ENCODE measurements around the gene SEC14L3.
A peak's percentile ranks its signal among the peaks of the same experiment; 100 is the strongest.

The SEC14L3 gene

DNA sequence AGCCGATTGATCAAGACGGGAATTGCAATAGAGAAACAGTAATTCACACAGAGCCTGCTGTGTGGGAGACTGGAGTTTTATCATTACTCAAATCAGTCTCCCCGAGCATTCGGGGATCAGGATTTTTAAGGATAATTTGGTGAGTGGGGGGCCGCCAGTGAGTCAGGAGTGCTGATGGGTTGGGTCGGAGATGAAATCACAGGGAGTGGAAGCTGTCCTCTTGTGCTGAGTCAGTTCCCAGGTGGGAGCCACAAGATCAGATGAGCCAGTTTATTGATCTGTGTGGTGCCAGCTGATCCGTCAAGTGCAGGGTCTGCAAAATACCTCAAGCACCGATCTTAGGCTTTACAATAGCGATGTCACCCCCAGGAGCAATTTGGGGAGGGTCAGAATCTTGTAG is 30.7 kb downstream of the SEC14L3 start:
- TF ChIP-seq, protein P1, sequence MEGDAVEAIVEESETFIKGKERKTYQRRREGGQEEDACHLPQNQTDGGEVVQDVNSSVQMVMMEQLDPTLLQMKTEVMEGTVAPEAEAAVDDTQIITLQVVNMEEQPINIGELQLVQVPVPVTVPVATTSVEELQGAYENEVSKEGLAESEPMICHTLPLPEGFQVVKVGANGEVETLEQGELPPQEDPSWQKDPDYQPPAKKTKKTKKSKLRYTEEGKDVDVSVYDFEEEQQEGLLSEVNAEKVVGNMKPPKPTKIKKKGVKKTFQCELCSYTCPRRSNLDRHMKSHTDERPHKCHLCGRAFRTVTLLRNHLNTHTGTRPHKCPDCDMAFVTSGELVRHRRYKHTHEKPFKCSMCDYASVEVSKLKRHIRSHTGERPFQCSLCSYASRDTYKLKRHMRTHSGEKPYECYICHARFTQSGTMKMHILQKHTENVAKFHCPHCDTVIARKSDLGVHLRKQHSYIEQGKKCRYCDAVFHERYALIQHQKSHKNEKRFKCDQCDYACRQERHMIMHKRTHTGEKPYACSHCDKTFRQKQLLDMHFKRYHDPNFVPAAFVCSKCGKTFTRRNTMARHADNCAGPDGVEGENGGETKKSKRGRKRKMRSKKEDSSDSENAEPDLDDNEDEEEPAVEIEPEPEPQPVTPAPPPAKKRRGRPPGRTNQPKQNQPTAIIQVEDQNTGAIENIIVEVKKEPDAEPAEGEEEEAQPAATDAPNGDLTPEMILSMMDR (IDR thresholded peaks at IDR 0.05; ENCODE audit: poor library complexity, severe bottlenecking) = no peak
- DNase-seq (ENCODE audit: low spot score) (no peak), ATAC-seq (ENCODE audit: low read depth) (no peak)
- H3K9me3 ChIP-seq (ENCODE audit: severe bottlenecking) = no peaks in the 10 kb centered on the region
- no peaks in the 10 kb centered on the region for H3K4me1 ChIP-seq (ENCODE audit: insufficient read depth, poor library complexity, severe bottlenecking)
- H3K36me3 ChIP-seq (ENCODE audit: low read depth) = no peaks in the 10 kb centered on the region
- H3K4me3 ChIP-seq (ENCODE audit: severe bottlenecking) = no peak overlapping the region
- H3K27me3 ChIP-seq (ENCODE audit: insufficient read depth, poor library complexity, severe bottlenecking) = no peaks in the 10 kb centered on the region
- H3K27ac ChIP-seq (ENCODE audit: poor library complexity, severe bottlenecking) = no peak overlapping the region

DNA sequence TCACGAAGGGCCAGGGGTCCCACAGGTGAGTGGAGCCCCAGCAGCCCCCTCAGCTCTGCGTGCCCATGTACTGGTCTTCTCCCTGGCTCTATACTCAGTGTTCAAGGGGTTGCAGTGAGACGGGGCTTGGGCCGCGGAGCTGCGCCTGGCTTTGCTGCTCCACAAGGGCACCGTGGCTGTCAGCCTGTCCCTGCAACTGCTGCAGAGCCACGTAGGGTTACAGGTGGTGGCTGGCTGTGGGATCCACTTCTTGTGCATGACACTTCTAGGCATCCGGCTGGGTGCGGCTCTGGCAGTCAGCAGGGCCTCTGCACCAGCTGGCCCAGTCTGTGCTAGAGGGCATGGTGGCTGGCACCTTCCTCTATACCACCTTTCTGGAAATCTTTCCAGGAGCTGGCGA is 32.0 kb downstream of the SEC14L3 start:
- Histone ChIP-seq H3K27ac (ENCODE audit: poor library complexity, severe bottlenecking) (no peak overlapping the region), H3K9me3 (ENCODE audit: severe bottlenecking) (no peaks in the 10 kb centered on the region), H3K4me1 (ENCODE audit: insufficient read depth, poor library complexity, severe bottlenecking) (no peaks in the 10 kb centered on the region), H3K36me3 (ENCODE audit: low read depth) (no peaks in the 10 kb centered on the region), H3K27me3 (ENCODE audit: insufficient read depth, poor library complexity, severe bottlenecking) (no peaks in the 10 kb centered on the region), H3K4me3 (ENCODE audit: severe bottlenecking) (no peak overlapping the region)
- DNase-seq (ENCODE audit: low spot score) = no peak
- TF ChIP-seq, protein P1 (IDR thresholded peaks at IDR 0.05; ENCODE audit: poor library complexity, severe bottlenecking) = no peak
- ATAC-seq (ENCODE audit: low read depth) = no peak

DNA sequence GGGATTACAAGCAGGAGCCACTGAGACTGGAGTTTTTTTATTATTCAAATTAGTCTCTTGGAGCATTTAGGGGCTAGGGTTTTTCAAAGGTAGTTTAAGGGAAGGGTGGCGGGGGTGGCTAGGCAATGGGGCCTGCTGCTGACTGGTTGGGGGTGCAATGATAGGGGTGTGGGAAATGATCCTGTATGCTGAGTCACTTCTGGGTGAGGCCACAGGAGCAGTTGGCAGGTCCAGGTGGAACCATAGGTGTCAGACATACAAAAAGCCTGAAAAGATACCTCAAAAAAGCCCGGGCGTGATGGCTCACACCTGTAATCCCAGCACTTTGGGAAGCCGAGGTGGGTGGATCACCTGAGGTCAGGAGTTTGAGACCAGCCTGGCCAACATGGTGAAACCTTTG is 32.6 kb downstream of the SEC14L3 start:
- DNase-seq (ENCODE audit: low spot score) (no peak), ATAC-seq (ENCODE audit: low read depth) (no peak)
- Histone ChIP-seq H3K27me3 (ENCODE audit: insufficient read depth, poor library complexity, severe bottlenecking) (no peaks in the 10 kb centered on the region), H3K27ac (ENCODE audit: poor library complexity, severe bottlenecking) (no peak overlapping the region), H3K4me3 (ENCODE audit: severe bottlenecking) (no peak overlapping the region), H3K4me1 (ENCODE audit: insufficient read depth, poor library complexity, severe bottlenecking) (no peaks in the 10 kb centered on the region), H3K9me3 (ENCODE audit: severe bottlenecking) (no peaks in the 10 kb centered on the region), H3K36me3 (ENCODE audit: low read depth) (no peaks in the 10 kb centered on the region)
- TF ChIP-seq, protein P1 (IDR thresholded peaks at IDR 0.05; ENCODE audit: poor library complexity, severe bottlenecking) = no peak

DNA sequence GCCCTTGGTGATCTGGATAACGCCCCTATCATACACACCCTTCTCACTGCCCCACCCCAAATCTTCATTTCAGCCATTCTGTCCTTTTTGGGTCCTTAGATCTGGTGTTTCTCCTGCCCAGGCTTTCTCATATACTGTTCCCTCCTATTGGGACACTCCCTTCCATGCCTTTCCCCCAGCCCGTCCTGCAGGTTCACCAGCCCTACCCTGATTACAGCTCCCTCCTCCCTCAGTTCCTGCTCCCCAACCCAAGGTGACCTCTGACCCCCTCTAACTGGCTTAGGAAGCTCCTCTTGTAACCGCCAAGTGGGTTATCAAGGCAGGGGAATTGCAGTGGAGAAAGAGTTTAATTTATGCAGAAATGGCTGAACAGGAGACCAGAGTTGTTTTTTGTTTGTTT is 33.3 kb downstream of the SEC14L3 start:
- Histone ChIP-seq H3K4me1 (ENCODE audit: insufficient read depth, poor library complexity, severe bottlenecking) (no peaks in the 10 kb centered on the region), H3K9me3 (ENCODE audit: severe bottlenecking) (no peaks in the 10 kb centered on the region), H3K27ac (ENCODE audit: poor library complexity, severe bottlenecking) (no peak overlapping the region), H3K4me3 (ENCODE audit: severe bottlenecking) (no peak overlapping the region), H3K36me3 (ENCODE audit: low read depth) (no peaks in the 10 kb centered on the region), H3K27me3 (ENCODE audit: insufficient read depth, poor library complexity, severe bottlenecking) (no peaks in the 10 kb centered on the region)
- DNase-seq (ENCODE audit: low spot score) = no peak
- ATAC-seq (ENCODE audit: low read depth) = no peak
- TF ChIP-seq, protein P1 (IDR thresholded peaks at IDR 0.05; ENCODE audit: poor library complexity, severe bottlenecking) = no peak

DNA sequence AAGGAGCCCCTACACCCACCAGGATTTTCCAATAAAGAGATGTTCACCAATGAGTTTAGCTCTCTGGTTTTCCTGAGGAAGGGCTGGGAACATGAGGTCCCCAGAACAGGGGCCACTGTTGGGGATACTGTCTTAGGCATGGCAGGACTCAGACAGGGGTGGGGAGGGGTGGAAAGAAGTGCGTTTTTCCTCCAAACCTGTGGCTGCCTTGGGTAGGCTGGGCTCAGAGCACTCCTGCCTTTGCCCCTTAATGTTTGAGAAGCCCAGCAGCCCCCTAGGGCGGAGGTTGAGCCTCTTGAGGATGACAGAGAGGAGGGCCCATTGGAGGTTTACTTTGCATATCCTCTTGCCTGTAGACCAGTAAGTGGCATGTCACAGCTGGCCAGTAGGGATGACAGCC is 35.6 kb downstream of the SEC14L3 start:
- Histone ChIP-seq H3K9me3 (ENCODE audit: severe bottlenecking) (no peaks in the 10 kb centered on the region), H3K27ac (ENCODE audit: poor library complexity, severe bottlenecking) (peak overlapping the region; percentile 16), H3K4me1 (ENCODE audit: insufficient read depth, poor library complexity, severe bottlenecking) (no peaks in the 10 kb centered on the region), H3K36me3 (ENCODE audit: low read depth) (no peaks in the 10 kb centered on the region), H3K27me3 (ENCODE audit: insufficient read depth, poor library complexity, severe bottlenecking) (no peaks in the 10 kb centered on the region), H3K4me3 (ENCODE audit: severe bottlenecking) (no peak overlapping the region)
- TF ChIP-seq, protein P1 (IDR thresholded peaks at IDR 0.05; ENCODE audit: poor library complexity, severe bottlenecking) = no peak
- no peak for DNase-seq (ENCODE audit: low spot score)
- ATAC-seq (ENCODE audit: low read depth) = no peak
